GM18870 (cell line): ENCODE results near the gene NDUFAF4.
A peak's percentile ranks its signal among the peaks of the same experiment; 100 is the strongest.

Source experiments
- ATAC-seq: cut with Tn5 transposase; IDR thresholded peaks from one replicate; pipeline ENCODE4 v1.9.1; 2021; ENCODE audit warnings: moderate library complexity; ENCODE audit not compliant: unreplicated experiment

NDUFAF4 gene

DNA sequence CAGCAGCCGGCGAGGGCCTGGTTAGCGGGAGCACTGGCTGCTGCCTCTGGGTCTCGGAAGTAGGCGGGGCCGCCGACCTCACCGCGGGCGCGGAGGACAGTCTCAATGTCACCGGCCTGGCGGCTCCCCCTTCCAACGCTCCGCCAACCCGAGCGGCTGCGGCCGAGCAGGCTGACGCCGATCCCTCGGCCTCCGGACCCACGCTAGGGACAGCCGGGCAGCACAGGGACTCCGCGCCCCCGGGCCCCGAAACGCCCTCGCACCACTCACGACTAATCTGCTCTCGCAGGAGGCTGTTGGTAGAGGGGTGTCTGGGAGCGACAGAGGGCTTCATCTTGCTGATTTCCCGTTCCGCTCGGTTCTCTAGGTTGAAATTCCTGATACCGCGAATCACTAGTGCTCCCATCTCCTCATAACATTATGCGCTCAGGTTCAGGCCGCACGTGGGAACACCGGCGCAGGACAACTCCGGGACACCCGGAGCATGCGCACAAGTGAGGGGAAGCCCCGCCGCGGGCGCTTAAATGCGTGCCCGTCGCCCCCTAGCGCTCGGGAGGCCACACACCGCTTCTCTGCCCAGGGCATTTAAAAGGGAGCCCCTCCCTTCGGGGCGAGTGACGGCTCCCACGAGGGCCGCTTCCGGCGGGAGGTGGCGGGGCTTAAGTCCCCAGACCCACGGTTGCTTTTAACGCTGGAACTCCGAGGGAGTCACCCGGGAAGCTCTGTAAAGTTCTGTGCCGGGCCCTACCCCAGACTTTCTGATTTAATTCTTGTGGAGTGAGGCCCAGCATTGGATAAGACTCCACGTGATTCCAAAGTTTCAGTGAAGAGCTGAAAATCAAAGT is at the start of gene NDUFAF4:
NDUFAF4 (minus strand) TSS at position 496 of the 845 bp plus-strand sequence; CDS start at position 406, 90 bp downstream.
- ATAC-seq = peak; percentile 75

DNA sequence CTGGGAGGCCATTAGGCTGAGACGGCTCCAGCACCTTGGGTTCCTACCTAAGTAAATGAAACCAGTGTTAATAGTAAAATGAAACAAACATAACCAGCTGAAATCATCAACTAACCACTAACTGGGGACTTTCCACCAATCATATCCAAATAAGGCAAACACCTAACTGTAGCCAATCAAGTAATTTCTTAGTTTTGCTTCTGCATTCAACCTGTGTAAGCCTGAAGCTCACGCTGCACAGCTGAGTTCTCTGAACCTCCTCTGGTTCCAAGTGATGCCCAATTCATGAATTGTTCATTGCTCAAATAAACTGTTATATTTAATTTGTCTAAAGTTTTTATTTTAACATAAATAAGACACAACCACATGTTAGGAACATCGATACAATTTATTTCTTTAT is 49.4 kb upstream of the NDUFAF4 start:
- peak; percentile 97 for ATAC-seq

DNA sequence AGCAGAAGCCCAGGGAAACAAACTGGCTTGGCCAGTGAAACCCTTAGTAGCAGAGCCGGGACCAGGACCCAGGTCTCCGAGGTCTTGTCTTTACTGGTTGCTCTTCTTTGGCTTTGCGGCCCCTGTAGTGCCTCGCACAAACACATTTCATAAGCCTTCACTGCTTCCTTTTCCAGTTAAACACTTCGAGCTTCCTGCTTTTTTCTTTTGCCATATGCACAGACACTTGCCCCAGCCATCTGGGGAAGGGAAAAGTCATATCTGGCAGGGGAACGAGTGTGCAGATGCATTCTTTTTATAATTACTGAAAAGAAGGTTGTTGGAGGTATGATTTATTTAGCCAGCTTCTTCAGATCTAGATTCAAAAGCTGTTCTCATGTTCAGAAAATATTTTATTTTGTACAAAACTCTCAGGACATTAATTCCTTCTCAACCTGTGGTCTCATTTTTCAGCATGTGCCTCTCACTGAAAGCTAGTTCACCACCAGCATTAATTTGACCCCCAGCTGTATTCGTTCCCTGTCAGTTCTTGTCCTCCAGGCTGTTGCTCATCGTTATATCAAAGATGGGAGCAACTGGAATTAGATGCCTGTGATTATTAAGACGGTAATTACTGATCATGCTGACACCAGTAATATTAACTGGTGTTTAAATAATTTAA is 46.0 kb upstream of the NDUFAF4 start:
- no peak for ATAC-seq

DNA sequence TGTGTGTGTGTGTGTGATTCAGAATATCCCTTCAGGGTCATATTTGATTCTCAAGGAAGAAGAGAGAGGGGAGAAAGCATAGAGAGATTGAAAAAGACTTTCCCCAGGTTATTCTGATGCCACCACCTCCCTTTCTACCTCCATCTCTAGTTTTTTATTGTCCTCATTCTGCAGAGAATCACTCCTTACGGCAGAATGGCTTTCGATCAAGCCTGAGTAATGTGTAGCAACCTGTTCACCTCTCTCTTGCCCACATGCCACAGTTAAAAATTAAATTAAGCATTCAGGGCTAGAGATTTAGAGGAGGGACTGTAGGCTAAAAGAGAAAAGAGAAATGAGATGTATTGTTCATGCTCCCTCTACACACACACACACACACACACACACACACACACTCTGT is 45.0 kb upstream of the NDUFAF4 start:
- no peak for ATAC-seq

DNA sequence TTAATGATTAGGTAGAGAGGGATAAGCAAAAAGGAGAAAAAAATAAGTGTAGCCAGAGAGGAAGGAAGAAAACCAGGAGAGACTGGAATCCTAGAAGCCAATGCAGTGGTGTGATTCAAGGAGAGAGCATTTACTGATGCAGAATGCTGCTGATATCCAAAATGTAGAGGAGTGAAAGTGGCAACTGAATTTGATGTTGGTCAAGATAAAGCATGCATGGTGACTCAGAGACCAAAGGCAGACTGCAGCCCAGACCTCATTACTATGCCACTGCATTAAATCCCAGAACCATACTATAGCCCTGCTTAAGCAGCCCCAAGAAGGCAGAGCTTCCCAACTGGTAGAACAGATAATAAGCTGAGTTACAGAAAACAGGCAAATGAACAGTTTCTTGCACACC is 42.6 kb upstream of the NDUFAF4 start:
- ATAC-seq = no peak

DNA sequence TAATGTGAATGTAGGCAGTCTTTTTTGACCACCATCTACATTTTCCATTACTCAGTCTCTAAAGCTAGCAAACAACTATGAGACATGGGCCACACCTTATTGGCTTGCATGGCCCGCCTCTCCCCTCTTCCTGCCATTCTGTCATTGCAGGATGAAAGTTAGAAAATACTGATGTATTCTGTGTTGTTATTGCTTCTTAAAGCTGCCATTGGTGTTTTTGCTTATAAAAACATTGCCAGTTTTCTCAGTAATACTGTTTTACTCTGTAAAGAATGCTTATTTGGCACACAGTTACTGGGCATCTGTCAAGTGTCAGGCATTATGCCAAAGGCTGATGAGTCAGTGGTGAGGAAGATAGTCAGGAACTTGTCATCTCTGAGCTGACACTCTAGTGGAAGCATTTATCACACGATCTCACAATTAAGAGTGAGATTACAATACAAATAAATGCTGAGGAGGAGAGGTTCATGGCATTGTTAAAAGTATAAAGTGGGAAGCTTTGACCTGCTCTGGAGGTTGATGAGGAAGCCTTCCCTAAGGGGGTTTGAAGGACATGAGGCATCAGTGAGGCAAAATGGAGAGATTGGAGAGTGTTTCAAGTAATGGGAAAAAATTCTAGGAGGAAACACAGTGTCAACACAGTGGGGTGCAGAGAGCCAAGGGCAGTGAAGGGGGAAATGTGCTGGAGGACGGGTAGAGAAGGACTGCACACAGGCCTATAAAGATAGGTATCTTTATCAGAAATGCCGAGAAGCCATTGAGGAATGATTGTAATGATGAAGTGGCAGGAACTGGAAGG is 41.5 kb upstream of the NDUFAF4 start:
- ATAC-seq = no peak

DNA sequence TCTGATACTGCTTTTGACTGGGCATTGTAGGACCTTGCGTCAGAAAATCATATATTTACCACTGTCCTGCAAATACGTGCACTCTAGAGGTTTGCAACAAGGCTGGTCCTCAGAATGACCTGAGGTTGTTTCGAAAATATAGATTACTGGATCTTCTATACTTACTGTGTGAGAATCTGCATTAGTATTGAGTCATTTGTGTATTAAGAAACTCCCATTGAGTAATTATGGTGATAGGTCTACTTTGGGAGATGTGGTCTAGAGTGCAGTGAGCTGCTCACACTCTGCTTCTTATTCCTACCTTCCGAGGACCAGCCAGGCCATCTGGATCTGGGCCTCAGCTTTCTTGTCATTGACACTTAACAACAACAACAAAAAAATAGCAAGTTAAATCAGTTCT is 36.4 kb upstream of the NDUFAF4 start:
- ATAC-seq = no peak

DNA sequence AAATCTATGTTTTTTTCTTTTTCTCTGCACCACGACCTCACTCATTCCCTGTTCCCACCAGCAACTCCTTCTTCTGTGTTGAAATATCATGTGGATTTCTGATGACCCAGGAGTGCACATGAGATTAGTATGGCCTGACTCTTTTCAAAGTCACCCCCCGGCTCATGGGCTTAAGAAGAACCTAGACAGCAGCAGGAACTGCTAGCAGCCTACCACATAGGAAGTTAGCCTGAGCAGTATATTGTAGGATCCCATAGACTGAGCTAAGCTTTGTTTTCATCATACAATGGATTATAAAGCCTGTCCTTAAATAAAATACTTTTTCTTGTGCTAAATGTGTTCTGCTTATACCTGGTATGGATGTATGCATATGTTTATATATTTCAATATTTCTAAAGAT is 33.5 kb upstream of the NDUFAF4 start:
- ATAC-seq = no peak

DNA sequence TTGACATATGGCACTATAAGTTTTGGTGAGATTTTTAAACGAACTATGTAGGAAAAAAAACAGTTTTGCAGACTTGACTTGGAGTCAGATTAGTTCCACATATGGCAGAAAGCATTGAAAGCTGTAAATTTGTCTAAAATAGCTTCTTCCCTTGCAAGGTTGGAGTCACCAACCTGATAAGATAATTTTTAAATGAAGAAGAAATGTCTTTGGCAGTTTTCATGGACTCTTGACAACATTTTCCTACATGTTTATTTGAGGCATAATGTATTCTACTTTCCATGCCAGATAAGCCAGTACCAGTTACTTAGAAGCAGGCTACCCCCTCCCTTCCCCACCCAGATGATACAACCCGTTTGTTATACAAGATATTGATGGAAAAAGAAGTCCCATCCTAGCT is 32.0 kb upstream of the NDUFAF4 start:
- ATAC-seq = no peak

DNA sequence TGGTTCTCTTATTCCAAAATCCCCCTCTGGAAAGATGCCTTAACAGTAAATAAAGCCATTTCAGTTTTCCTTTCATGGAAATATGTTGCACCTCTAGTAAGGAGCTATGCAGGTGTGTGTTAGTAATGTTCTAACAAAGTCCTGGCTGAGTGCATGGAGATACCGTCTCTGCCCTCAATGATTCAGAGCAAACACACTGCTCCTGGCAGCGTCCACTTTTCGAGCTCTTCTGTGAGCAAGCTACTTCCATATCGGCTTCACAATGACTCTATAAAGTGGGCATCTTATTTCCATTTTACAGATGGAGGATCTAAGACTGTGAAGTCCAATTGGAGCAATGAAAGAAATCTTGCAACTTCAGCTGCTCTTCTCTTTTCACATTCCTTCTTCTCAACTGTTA is 30.0 kb upstream of the NDUFAF4 start:
- no peak for ATAC-seq

DNA sequence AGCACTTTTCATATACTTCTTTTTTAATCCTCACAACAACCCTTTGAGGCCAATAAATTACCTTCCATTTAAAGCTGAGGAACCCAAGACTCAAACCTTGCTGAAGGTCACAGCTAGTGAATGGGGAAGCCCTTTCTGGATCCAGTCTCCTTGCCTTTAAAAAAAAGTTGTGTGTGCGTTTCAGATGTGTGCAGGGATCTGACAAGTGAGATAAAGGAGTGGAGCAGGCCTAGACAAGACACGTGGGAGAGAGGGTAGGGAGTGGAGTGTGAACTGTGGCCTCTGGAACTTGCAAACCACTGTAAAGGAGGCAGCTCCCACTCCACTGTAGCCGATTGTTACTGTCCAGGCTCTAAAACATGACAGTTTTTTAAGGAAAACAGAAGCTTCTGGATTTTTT is 28.7 kb upstream of the NDUFAF4 start:
- ATAC-seq = no peak

DNA sequence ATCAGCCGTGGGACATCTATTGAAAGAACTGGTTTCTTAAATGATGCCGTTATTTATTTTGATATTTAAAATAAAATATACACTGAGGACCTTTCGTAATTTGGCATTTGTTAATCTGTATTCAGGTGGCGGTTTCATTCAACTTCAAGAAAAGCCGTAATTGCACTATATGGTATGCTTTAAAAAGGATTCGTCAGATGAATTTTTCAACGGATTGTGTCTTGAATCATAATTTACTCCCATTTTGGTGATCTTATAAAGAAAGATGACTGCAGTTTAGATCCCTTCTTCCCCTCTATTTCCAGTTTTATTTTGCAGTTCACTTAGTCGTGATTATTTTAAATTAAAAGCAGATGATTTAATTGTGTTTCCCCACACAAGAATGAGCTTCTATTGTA is 27.6 kb upstream of the NDUFAF4 start:
- no peak for ATAC-seq

DNA sequence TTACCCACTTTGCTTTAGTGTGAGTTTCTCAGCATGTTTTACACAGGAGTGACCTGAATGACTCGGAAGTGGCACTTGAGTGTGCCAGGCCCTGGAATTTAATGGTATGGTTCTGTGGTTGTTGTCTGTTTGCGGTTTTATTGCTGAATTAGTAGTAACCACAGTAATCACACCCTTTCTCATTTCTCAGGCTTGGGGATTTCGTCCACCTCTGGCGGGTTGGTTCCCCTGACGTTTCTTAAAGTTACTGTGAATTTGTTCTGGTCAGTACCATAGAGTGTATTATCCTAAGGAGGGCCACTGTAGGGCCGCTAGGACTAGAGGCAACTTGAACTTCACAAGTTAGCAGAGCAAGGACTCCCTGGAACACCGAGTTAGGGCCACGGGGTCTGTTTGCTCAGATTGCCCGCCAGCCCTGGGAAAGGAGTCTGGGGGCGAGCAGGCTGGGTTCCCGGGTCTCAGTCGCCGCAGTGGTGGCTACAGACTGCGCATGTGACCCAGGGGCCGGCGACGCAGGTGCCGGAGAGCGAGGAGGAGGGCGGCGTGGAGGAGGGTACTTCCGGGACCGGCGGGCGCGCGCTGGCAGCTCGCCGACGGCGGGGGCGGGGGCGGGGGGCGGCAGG is 26.3 kb upstream of the NDUFAF4 start:
- peak; percentile 55 for ATAC-seq

DNA sequence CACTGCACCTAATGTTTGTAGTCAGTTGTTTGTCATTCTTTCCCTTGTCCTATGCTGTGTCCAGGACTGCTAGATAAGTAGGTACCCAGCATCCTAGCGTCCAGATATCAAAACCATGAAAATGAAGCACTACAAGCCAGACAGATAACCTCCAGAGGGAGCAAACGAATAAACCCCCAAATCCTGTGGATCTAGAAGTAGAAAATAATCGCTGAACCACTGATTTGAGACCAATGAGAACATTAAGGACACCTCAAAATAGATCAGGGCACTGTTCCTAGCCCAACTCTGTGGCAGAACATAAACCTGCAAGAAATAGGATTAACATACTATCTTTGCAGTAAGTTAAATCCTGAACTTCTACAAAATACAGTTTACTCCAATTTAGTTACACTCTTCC is 25.7 kb upstream of the NDUFAF4 start:
- ATAC-seq = no peak

DNA sequence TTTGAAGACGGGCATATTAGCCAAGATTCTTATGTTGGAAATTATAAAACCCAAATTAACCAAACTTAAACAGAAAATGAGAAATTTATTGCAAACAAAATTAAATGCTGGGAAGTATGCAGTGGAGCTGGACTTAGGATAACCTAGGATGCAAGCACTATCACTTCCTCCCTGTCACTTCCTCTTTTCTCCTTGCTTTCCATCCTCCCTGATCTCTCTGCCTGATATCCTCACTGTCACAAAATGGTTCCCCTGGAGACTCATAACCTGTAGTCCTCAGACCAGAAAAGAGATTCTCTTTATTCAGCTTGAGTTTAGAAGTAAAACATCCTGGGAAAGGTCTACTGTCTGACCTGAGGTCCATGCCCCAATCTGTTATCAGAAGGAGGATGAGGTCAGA is 19.4 kb upstream of the NDUFAF4 start:
- no peak for ATAC-seq

DNA sequence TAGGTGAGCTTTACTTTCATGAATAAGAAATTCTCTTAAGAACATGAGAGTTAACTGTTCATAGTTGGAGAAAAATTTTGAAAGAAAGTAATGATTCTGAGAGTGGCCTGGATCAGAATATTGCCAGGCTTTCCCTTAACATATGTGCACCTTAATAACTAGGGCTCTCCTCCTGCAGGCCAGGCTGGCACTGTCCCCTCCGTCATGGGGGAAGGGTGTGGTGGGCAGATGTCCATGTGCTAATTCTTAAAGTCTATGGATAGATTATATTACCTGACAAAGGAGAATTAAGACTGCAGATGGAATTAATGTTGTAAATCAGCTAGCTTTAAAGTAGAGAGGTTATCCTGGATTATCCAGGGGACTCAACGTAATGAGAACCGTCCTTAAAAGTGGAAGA is 15.9 kb upstream of the NDUFAF4 start:
- ATAC-seq = no peak

DNA sequence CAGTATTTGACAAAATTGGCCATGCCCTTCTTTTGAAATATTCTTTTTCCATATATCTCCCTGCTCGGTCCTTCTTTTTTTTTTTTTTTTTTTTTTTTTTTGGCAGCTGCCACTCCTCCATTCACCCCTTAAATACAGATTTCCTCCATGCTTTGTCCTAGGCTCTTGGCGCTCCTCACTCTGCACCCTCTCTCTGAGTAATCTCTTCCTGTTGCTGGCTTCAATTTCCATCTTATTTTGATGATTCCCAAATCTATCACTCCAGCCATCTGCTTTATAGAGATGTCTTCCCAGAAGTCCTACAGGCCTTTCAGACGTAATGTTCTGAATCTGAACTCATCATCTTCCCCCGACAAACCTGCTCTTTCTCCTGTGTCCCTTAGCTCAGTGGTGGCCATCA is 14.1 kb upstream of the NDUFAF4 start:
- no peak for ATAC-seq

DNA sequence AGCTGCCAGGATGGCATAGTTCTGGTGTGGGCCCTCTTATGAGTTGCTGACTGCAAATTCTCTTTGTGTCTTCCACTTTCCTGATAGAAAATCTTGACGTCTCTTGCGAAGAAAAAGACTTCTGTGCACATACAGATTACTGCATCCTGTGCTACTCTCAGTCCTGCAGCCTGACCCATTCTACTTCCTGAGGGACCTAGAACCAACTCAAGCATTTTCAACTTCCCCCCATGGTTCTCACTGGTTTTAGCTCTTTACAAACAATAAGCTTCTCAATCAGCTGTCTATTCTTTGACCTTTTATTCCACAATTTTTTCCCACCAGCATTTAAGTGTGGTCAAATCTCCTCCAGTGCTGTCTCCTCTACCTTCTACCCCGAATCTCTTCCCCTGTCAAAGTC is 13.5 kb upstream of the NDUFAF4 start:
- ATAC-seq = no peak

DNA sequence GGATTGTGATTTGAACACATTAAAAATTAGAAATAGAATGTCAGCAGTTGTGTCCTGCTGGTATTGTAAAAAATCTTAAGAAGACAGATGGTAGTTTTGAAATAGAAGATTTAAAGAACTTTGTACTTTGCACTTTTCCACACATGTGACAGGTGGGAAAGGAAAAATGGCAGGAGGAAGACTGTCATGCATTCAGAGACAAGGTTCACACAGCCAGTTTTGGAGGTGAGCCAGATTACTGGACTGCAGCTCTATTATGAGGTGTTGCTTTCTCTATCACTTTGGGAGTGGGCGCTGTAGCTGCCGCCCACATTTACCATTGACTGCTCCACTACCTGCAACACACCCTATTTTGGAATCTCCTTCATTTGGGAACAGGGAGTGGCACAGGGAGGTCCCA is 12.1 kb upstream of the NDUFAF4 start:
- no peak for ATAC-seq

DNA sequence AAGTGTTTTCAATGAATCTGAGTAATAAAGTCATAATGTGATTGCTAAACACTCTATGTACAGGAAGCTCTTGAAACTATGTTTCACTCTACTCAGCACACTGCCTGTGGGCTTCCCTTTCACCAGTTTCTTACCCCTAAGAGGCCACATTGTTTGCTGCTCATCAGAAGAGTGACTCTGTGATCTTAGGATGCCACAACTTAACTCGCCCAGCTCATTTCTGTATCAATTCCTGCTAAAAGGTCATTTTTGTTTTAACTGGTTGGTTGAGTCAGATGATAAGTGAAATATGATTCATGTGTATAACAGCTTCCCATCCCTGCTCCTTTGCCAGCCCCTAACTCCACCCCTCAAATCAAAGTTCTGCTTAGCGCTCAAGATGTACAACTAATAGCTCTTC is 9.8 kb upstream of the NDUFAF4 start:
- peak; percentile 96 for ATAC-seq

DNA sequence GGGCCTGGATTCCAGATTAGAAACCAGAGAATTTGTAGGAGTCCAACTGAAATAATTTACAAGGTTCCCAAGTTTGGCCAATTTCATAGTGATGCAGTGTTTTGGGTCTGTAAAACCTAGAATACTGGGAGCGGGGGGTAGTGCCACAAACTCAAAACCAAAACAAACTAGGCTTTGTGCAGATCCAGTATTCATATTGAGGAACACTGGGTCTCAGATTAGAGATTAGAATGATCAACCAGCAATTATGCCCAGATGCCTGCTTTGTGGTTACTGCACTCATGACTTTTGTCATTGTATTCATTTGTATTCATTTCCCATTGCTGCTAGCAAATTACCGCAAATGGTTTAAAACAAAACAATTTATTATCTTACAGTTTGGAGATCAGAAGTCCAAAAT is 3.2 kb upstream of the NDUFAF4 start:
- no peak for ATAC-seq
